BJ (cell line): ENCODE data around the gene FN3KRP. TPM values are rescaled to one million over a fixed set of nuclear protein-coding genes. Genes with fewer than 3 reads are reported as not detected.

Source experiments
- CTCF ChIA-PET: fragments of 350-600 bp; formaldehyde crosslinking; extraction: SDS; loops from one replicate; lab custom pipeline; 2021; ENCODE audit warnings: antibody characterized with exemption, inconsistent platforms; lab: Yijun Ruan, JAX
- POLR2A ChIA-PET: fragments of 300-600 bp; sonication (Branson Sonifier 250); formaldehyde crosslinking; extraction: SDS; loops from one replicate; lab custom pipeline; 2021; ENCODE audit warnings: antibody characterized with exemption; lab: Charles Lee
- DNase-seq: peaks from one replicate; pipeline ENCODE4 v3.0.0-alpha.2; 2011; ENCODE audit warnings: low read depth
- H3K27me3 ChIP-seq: 2 replicates; pipeline ENCODE4 v1.6.0; 2011; ENCODE audit warnings: low read length; ENCODE audit not compliant: control insufficient read depth, insufficient read depth
- H3K36me3 ChIP-seq: 2 replicates; pipeline ENCODE4 v1.5.1; 2011; ENCODE audit warnings: low read length; ENCODE audit not compliant: control insufficient read depth, insufficient read depth
- H3K4me3 ChIP-seq: 2 replicates; pipeline ENCODE4 v1.5.1; 2011; ENCODE audit warnings: low read depth, mild to moderate bottlenecking, control low read depth, low read length
- CTCF ChIP-seq: IDR thresholded peaks from 2 replicates; pipeline ENCODE4 v1.5.1; 2011; ENCODE audit warnings: low read depth, mild to moderate bottlenecking, control low read depth, inconsistent platforms, low read length, moderate library complexity; ENCODE audit not compliant: insufficient read depth
- polyA plus RNA-seq: library from polyadenylated mRNA; depleted of rRNA; stranded (reverse); fragments of >200 nt; gene quantifications from 2 replicates; pipeline ENCODE4 v1.2.3, GENCODE V29; 2011

FN3KRP gene
- polyA plus RNA-seq, 1 experiment: 24.9 TPM

GRCh38 chr17:82729479-82730260 lies 13.2 kb downstream of the FN3KRP start:
- ChIA-PET CTCF (interaction anchor here (0.6 kb wide), 1 partner anchor 386 kb away, joined by 3 read pairs; no protein-coding TSS in a partner anchor), POLR2A (no interaction called here)
- Histone ChIP-seq H3K36me3 (peaks cover 7% of the 10 kb centered on the region), H3K27me3 (no peaks in the 10 kb centered on the region), H3K4me3 (no peak overlapping the region)
- no peak for TF ChIP-seq CTCF
- DNase-seq: no peak

GRCh38 chr17:82732118-82732743 lies 15.7 kb downstream of the FN3KRP start:
- Histone ChIP-seq H3K27me3 (no peaks in the 10 kb centered on the region), H3K36me3 (peaks cover 3% of the 10 kb centered on the region), H3K4me3 (no peak overlapping the region)
- no peak for TF ChIP-seq CTCF
- no peak for DNase-seq
- ChIA-PET POLR2A (no interaction called here), CTCF (no interaction called here)

- no peak for DNase-seq
- H3K27me3 ChIP-seq: no peaks in the 10 kb centered on the region
- ChIA-PET CTCF (interaction anchor here (0.6 kb wide), 1 partner anchor 11 kb away, joined by 3 read pairs; no protein-coding TSS in a partner anchor), POLR2A (no interaction called here)
- H3K36me3 ChIP-seq: 0 out of 2 replicates have a peak, but pooled peaks cover 1% of the 10 kb centered on the region
- TF ChIP-seq CTCF: no peak
- H3K4me3 ChIP-seq: peak within 1 kb of the TSS; percentile 61
Observed at GRCh38 chr17:82734987-82735866, 18.7 kb downstream of the FN3KRP start, which contains the start of gene FN3K. Gene FN3K (plus strand): TSS chr17:82735615. CDS start chr17:82735637, 22 bp downstream.

GRCh38 chr17:82736511-82737185 lies 20.1 kb downstream of the FN3KRP start:
- ChIA-PET POLR2A (no interaction called here), CTCF (no interaction called here)
- peaks cover 5% of the 10 kb centered on the region for H3K36me3 ChIP-seq
- no peak for TF ChIP-seq CTCF
- H3K27me3 ChIP-seq: no peaks in the 10 kb centered on the region
- H3K4me3 ChIP-seq: no peak overlapping the region
- no peak for DNase-seq
